PC-9 (cell line): Measurements from ENCODE around the gene CC2D2A. TPM values are rescaled to one million over a fixed set of nuclear protein-coding genes. Genes with fewer than 3 reads are reported as not detected.
"Not testable (repeated sequence)": the region's sequence is repeated elsewhere in the genome, so short reads cannot be mapped to it uniquely, and the experiment has no call there.

Experiments used
- BruUV-seq: library from RNA; stranded (reverse); fragments of 400-500 nt; replicated peaks from 2 replicates; lab custom pipeline; 2021; lab: Mats Ljungman, UMichigan
- CTCF ChIA-PET: fragments of 300-600 bp; sonication (Branson Sonifier 250); formaldehyde crosslinking; loops from one replicate; lab custom pipeline; 2022; ENCODE audit warnings: antibody characterized with exemption; lab: Charles Lee
- POLR2A ChIA-PET: fragments of 300-600 bp; sonication (Branson Sonifier 250); formaldehyde crosslinking; loops from one replicate; lab custom pipeline; 2022; ENCODE audit warnings: antibody characterized with exemption; ENCODE audit not compliant: unreplicated experiment; lab: Charles Lee
- DNase-seq, 2 experiments: peaks; one replicate each; pipeline versions ENCODE4 v3.0.0 to v3.0.0-alpha.2; 2015 to 2022; ENCODE audit warnings: mixed read lengths in 1 of 2
- H2AFZ ChIP-seq: fragments of 200-600 bp; sonication (generic); 2 replicates; pipeline ENCODE4 v1.8.1; 2017; ENCODE audit warnings: antibody characterized with exemption
- H3F3A ChIP-seq: fragments of 200-600 bp; sonication (generic); 2 replicates; pipeline ENCODE4 v1.8.1; 2017; ENCODE audit warnings: antibody characterized with exemption, mild to moderate bottlenecking, low read depth; ENCODE audit not compliant: insufficient read depth
- H3K27ac ChIP-seq: fragments of 200-600 bp; sonication (generic); 2 replicates; pipeline ENCODE4 v1.6.1; 2016; ENCODE audit warnings: mixed run types
- H3K27me3 ChIP-seq: fragments of 200-600 bp; sonication (generic); 2 replicates; pipeline ENCODE4 v1.6.1; 2016; ENCODE audit warnings: low read depth, mixed run types; ENCODE audit not compliant: insufficient read depth
- H3K36me3 ChIP-seq: fragments of 200-600 bp; sonication (generic); 2 replicates; pipeline ENCODE4 v1.6.1; 2016; ENCODE audit warnings: low read depth, mixed run types
- H3K4me1 ChIP-seq: fragments of 200-600 bp; sonication (generic); replicated peaks from 2 replicates; pipeline ENCODE4 v1.6.1; 2016; ENCODE audit warnings: mixed run types; ENCODE audit not compliant: insufficient read depth
- H3K4me2 ChIP-seq: fragments of 200-600 bp; sonication (generic); 2 replicates; pipeline ENCODE4 v1.6.1; 2017; ENCODE audit warnings: mixed run types
- H3K4me3 ChIP-seq: fragments of 200-600 bp; sonication (generic); 2 replicates; pipeline ENCODE4 v1.6.1; 2016; ENCODE audit warnings: mixed run types
- H3K79me2 ChIP-seq: fragments of 200-600 bp; sonication (generic); 2 replicates; pipeline ENCODE4 v1.6.1; 2017; ENCODE audit warnings: low read depth, mixed run types
- H3K9me2 ChIP-seq: fragments of 200-600 bp; sonication (generic); 2 replicates; pipeline ENCODE4 v1.8.1; 2017; ENCODE audit warnings: mild to moderate bottlenecking; ENCODE audit not compliant: insufficient read depth
- H3K9me3 ChIP-seq: fragments of 200-600 bp; sonication (generic); 2 replicates; pipeline ENCODE4 v1.8.1; 2016; ENCODE audit warnings: low read depth; ENCODE audit not compliant: insufficient read depth
- H4K20me1 ChIP-seq: fragments of 200-600 bp; sonication (generic); 2 replicates; pipeline ENCODE4 v1.8.1; 2017; ENCODE audit not compliant: insufficient read depth
- CTCF ChIP-seq: fragments of 200-600 bp; sonication (generic); conservative IDR thresholded peaks from 2 replicates; pipeline ENCODE4 v1.6.1; 2017; ENCODE audit warnings: mixed run types, antibody characterized with exemption, mild to moderate bottlenecking, moderate library complexity
- EZH2 ChIP-seq: fragments of 200-600 bp; sonication (generic); IDR thresholded peaks from 2 replicates; pipeline ENCODE4 v1.8.0; 2017; ENCODE audit warnings: antibody characterized with exemption, low read depth
- intact Hi-C: fragments of 100-400 bp; cut with micrococcal nuclease; formaldehyde crosslinking; loops from one replicate; pipeline ENCODE4 v1.10.0; 2022; ENCODE audit not compliant: unreplicated experiment
- total RNA-seq: library from RNA; stranded (reverse); gene quantifications from 2 replicates; pipeline ENCODE4 v1.2.3, GENCODE V29; 2021

CC2D2A gene
- total RNA-seq, 1 experiment from 2014 or later: 6.9 TPM

DNA sequence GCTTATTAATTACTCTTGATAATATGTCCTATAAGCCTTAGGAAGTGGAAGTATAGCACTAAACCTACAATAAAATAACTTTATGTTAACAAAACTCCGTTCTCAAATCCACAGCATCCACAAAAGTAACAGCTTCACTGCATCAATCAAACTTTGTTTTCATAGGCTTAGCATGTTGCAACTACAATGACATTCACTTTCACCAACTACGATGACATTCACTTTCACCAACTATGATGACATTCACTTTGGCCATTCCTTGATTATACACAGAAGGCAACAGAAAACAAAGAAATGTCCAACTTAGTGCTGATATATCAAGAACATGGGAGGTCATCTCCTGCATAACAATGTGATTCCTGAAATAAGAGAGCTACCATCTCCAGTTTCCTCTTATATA is 141.2 kb downstream of the CC2D2A start:
- Histone ChIP-seq H3K4me1 (no peaks in the 10 kb centered on the region), H3K4me3 (no peak overlapping the region), H3K27ac (no peak overlapping the region), H4K20me1 (no peaks in the 10 kb centered on the region), H3K4me2 (no peak overlapping the region), H3K79me2 (no peaks in the 10 kb centered on the region), H3F3A (no peaks in the 10 kb centered on the region), H2AFZ (no peak overlapping the region), H3K9me3 (no peaks in the 10 kb centered on the region), H3K9me2 (no peaks in the 10 kb centered on the region), H3K27me3 (no peaks in the 10 kb centered on the region), H3K36me3 (no peaks in the 10 kb centered on the region)
- intact Hi-C loops: no loop called here
- TF ChIP-seq EZH2 (no peak), CTCF (no peak)
- no peak for DNase-seq
- BruUV-seq: no TSS peak
- CTCF ChIA-PET: no interaction called here
- POLR2A ChIA-PET: no interaction called here

DNA sequence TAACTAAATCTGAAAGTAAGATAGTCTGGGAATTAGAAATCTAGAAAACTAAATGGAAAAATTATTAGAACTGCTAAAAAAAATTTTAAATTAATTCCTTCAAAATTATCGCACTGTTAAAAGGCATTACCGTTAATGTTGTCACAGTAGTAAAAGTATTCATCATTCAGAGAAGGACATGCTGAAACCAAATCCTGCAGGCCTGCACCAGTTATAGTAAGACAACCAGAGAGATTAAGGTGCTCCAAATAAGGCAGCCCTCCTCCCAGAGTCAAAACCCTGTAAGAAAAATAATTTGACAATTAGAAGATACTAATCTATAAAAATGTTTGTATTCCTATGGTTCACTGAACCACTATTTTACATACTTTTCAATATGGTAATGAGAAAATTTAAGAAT is 142.5 kb downstream of the CC2D2A start:
- Histone ChIP-seq H3K27me3 (no peaks in the 10 kb centered on the region), H3F3A (no peaks in the 10 kb centered on the region), H3K9me2 (no peaks in the 10 kb centered on the region), H3K36me3 (no peaks in the 10 kb centered on the region), H3K9me3 (no peaks in the 10 kb centered on the region), H3K4me2 (no peak overlapping the region), H3K27ac (no peak overlapping the region), H4K20me1 (no peaks in the 10 kb centered on the region), H3K4me3 (no peak overlapping the region), H3K79me2 (no peaks in the 10 kb centered on the region), H2AFZ (no peak overlapping the region), H3K4me1 (no peaks in the 10 kb centered on the region)
- no TSS peak for BruUV-seq
- TF ChIP-seq CTCF: no peak
- TF ChIP-seq EZH2: no peak
- POLR2A ChIA-PET: no interaction called here
- intact Hi-C loops: no loop called here
- DNase-seq: no peak
- CTCF ChIA-PET: no interaction called here

GRCh38 chr4:15614891-15615290 is 145.2 kb downstream of the CC2D2A start:
- H3K27ac ChIP-seq, BruUV-seq, H2AFZ ChIP-seq, H3K4me1 ChIP-seq, H3F3A ChIP-seq, H3K4me2 ChIP-seq, DNase-seq, POLR2A ChIA-PET, intact Hi-C loops, H3K9me2 ChIP-seq, H3K27me3 ChIP-seq, H3K36me3 ChIP-seq, H3K9me3 ChIP-seq, H3K4me3 ChIP-seq, H4K20me1 ChIP-seq, CTCF ChIA-PET: not testable (repeated sequence)
- peaks cover 19% of the 10 kb centered on the region; the same call in 1 of the 2 replicates for H3K79me2 ChIP-seq

GRCh38 chr4:15617407-15617806 is 147.7 kb downstream of the CC2D2A start:
- H3K9me3 ChIP-seq, H3K36me3 ChIP-seq, DNase-seq, H3K4me3 ChIP-seq, H2AFZ ChIP-seq, POLR2A ChIA-PET, BruUV-seq, H3K4me1 ChIP-seq, H3F3A ChIP-seq, H3K4me2 ChIP-seq, H3K27ac ChIP-seq, intact Hi-C loops, H3K9me2 ChIP-seq, CTCF ChIA-PET, H3K27me3 ChIP-seq, H4K20me1 ChIP-seq: not testable (repeated sequence)
- peaks cover 25% of the 10 kb centered on the region; the same call in 1 of the 2 replicates for H3K79me2 ChIP-seq
